HCT116 (cell line): ENCODE results near the gene PHACTR1. TPM values are rescaled to one million over a fixed set of nuclear protein-coding genes. Genes with fewer than 3 reads are reported as not detected.

Experiments used
- ATAC-seq: fragments of 200-7000 bp; cut with Tn5 transposase; 2 replicates; pipeline ENCODE4 v1.9.1; 2020; ENCODE audit warnings: mild to moderate bottlenecking, moderate library complexity
- BruUV-seq: library from RNA; stranded (reverse); fragments of 400-500 nt; replicated peaks from 2 replicates; lab custom pipeline; 2021; lab: Mats Ljungman, UMichigan
- CTCF ChIA-PET: fragments of 300-600 bp; sonication (Branson Sonifier 250); formaldehyde crosslinking; loops from one replicate; lab custom pipeline; 2021; ENCODE audit warnings: antibody characterized with exemption; lab: Charles Lee
- POLR2A ChIA-PET: fragments of 300-600, 350-600 bp; sonication (Branson Sonifier 250); formaldehyde crosslinking; loops from one replicate; lab custom pipeline; 2021; ENCODE audit warnings: antibody characterized with exemption; lab: Charles Lee
- RAD21 ChIA-PET, 2 experiments: fragments of 300-600 bp; sonication (Branson Sonifier 250); formaldehyde crosslinking; loops; one replicate each; lab custom pipeline; 2023; ENCODE audit warnings: low total read pairs in 2 of 2; ENCODE audit not compliant: uncharacterized antibody in 2 of 2, unreplicated experiment in 2 of 2, low non-redundant PET in 1 of 2; lab: Charles Lee
- DNase-seq: peaks from one replicate; pipeline ENCODE4 v3.0.0-alpha.2; 2010; ENCODE audit warnings: low read depth, low spot score
- H2AFZ ChIP-seq: fragments of 200-600 bp; shearing (Covaris generic), sonication (generic); 2 replicates; pipeline ENCODE4 v1.6.1; 2017; ENCODE audit warnings: low read depth, mixed run types, mixed read lengths, antibody characterized with exemption, low read length; ENCODE audit not compliant: poor library complexity, severe bottlenecking
- H3K27ac ChIP-seq: 2 replicates; pipeline ENCODE4 v1.5.1; 2012; ENCODE audit warnings: low read depth, low read length
- H3K27me3 ChIP-seq: fragments of 200-600 bp; sonication (generic); 2 replicates; pipeline ENCODE4 v1.6.1; 2016; ENCODE audit warnings: mixed run types, low read length, mixed read lengths; ENCODE audit not compliant: insufficient read depth
- H3K36me3 ChIP-seq, 2 experiments: fragments of 200-500 bp in 1 of 2; fragments of 200-600 bp in 1 of 2; sonication (Bioruptor generic) in 1 of 2; sonication (generic) in 1 of 2; 2 replicates each; pipeline versions ENCODE4 v1.5.1 to v1.6.1; 2014 to 2016; ENCODE audit warnings: low read length in 2 of 2, inconsistent platforms in 1 of 2, mixed read lengths in 1 of 2, mixed run types in 1 of 2; ENCODE audit not compliant: insufficient read depth in 2 of 2, control insufficient read depth in 1 of 2
- H3K4me1 ChIP-seq, 2 experiments: fragments of 200-600 bp in 1 of 2; sonication (generic) in 1 of 2; 2 replicates each; pipeline versions ENCODE4 v1.5.1 to v1.6.1; 2012 to 2017; ENCODE audit warnings: low read length in 2 of 2, inconsistent platforms in 1 of 2, mild to moderate bottlenecking in 1 of 2, mixed read lengths in 1 of 2, mixed run types in 1 of 2, moderate library complexity in 1 of 2; ENCODE audit not compliant: insufficient read depth in 2 of 2, control insufficient read depth in 1 of 2
- H3K4me2 ChIP-seq: fragments of 200-600 bp; sonication (generic); 2 replicates; pipeline ENCODE4 v1.6.1; 2017; ENCODE audit warnings: mixed run types, low read length, mixed read lengths
- H3K4me3 ChIP-seq, 2 experiments: fragments of 200-600 bp in 1 of 2; sonication (generic) in 1 of 2; replicated peaks in 1 of 2; 2 replicates each; pipeline ENCODE4 v1.5.1; 2011 to 2016; ENCODE audit warnings: low read length in 2 of 2, control low read depth in 1 of 2, low read depth in 1 of 2, mild to moderate bottlenecking in 1 of 2, mixed read lengths in 1 of 2, mixed run types in 1 of 2
- H3K79me2 ChIP-seq: fragments of 200-600 bp; sonication (generic); 2 replicates; pipeline ENCODE4 v1.6.1; 2017; ENCODE audit warnings: mild to moderate bottlenecking, mixed run types, low read length, moderate library complexity, mixed read lengths; ENCODE audit not compliant: insufficient read depth
- H3K9ac ChIP-seq: fragments of 200-600 bp; sonication (generic); 2 replicates; pipeline ENCODE4 v1.6.1; 2016; ENCODE audit warnings: low read length, mixed read lengths
- H3K9me2 ChIP-seq: fragments of 200-600 bp; sonication (generic), shearing (Covaris generic); 2 replicates; pipeline ENCODE4 v1.6.1; 2017; ENCODE audit warnings: mixed run types, mild to moderate bottlenecking, moderate library complexity; ENCODE audit not compliant: insufficient read depth
- H3K9me3 ChIP-seq, 2 experiments: fragments of 200-500 bp in 1 of 2; fragments of 200-600 bp in 1 of 2; sonication (Bioruptor generic) in 1 of 2; sonication (generic) in 1 of 2; 2 replicates each; pipeline ENCODE4 v1.6.1; 2014 to 2017; ENCODE audit warnings: low read length in 2 of 2, mixed read lengths in 2 of 2, inconsistent platforms in 1 of 2, low read depth in 1 of 2, mild to moderate bottlenecking in 1 of 2, mixed run types in 1 of 2, moderate library complexity in 1 of 2; ENCODE audit not compliant: control insufficient read depth in 1 of 2, insufficient read depth in 1 of 2
- H4K20me1 ChIP-seq: fragments of 200-600 bp; sonication (generic), shearing (Covaris generic); 2 replicates; pipeline ENCODE4 v1.6.1; 2017; ENCODE audit warnings: mixed run types, mild to moderate bottlenecking, moderate library complexity; ENCODE audit not compliant: insufficient read depth
- CBX3 ChIP-seq: IDR thresholded peaks from 2 replicates; pipeline ENCODE4 v1.6.1; 2012; ENCODE audit warnings: low read depth
- CEBPB ChIP-seq: IDR thresholded peaks from 2 replicates; pipeline ENCODE4 v1.6.1; 2012; ENCODE audit warnings: low read depth
- EGR1 ChIP-seq: IDR thresholded peaks from 2 replicates; pipeline ENCODE4 v1.6.1; 2012; ENCODE audit warnings: low read depth
- ELF1 ChIP-seq: IDR thresholded peaks from 2 replicates; pipeline ENCODE4 v1.6.1; 2012; ENCODE audit warnings: low read depth, borderline replicate concordance
- EZH2 ChIP-seq: fragments of 200-600 bp; sonication (generic); IDR thresholded peaks from 2 replicates; pipeline ENCODE4 v1.6.1; 2017; ENCODE audit warnings: antibody characterized with exemption, mixed run types
- EZH2phosphoT487 ChIP-seq: fragments of 200-600 bp; IDR thresholded peaks from 2 replicates; pipeline ENCODE4 v1.6.1; 2018; ENCODE audit warnings: antibody characterized with exemption, borderline replicate concordance
- POLR2A ChIP-seq: IDR thresholded peaks from 2 replicates; pipeline ENCODE4 v1.7.0; 2011; ENCODE audit warnings: borderline replicate concordance; ENCODE audit not compliant: insufficient read depth, insufficient read length; ENCODE audit errors: extremely low read depth
- POLR2AphosphoS5 ChIP-seq: IDR thresholded peaks from 2 replicates; pipeline ENCODE4 v1.6.1; 2011; ENCODE audit warnings: mild to moderate bottlenecking, low read depth, low read length, moderate library complexity
- RAD21 ChIP-seq: IDR thresholded peaks from 2 replicates; pipeline ENCODE4 v1.6.1; 2012; ENCODE audit warnings: low read depth, mild to moderate bottlenecking
- REST ChIP-seq: IDR thresholded peaks from 2 replicates; pipeline ENCODE4 v1.6.1; 2012; ENCODE audit warnings: low read depth
- SIN3A ChIP-seq: IDR thresholded peaks from 2 replicates; pipeline ENCODE4 v1.6.1; 2012; ENCODE audit warnings: low read depth
- SP1 ChIP-seq: IDR thresholded peaks from 2 replicates; pipeline ENCODE4 v1.6.1; 2012; ENCODE audit warnings: low read depth
- SRF ChIP-seq: IDR thresholded peaks from 2 replicates; pipeline ENCODE4 v1.6.1; 2012; ENCODE audit warnings: low read depth
- TCF7L2 ChIP-seq: IDR thresholded peaks from 2 replicates; pipeline ENCODE4 v1.7.0; 2011; ENCODE audit warnings: borderline replicate concordance, inconsistent platforms; ENCODE audit not compliant: insufficient read depth, insufficient read length; ENCODE audit errors: extremely low read depth
- YY1 ChIP-seq: IDR thresholded peaks from 2 replicates; pipeline ENCODE4 v1.6.1; 2011; ENCODE audit warnings: low read length, low read depth, moderate library complexity, mild to moderate bottlenecking; ENCODE audit not compliant: insufficient replicate concordance; ENCODE audit errors: extremely low read depth
- ZBTB33 ChIP-seq: IDR thresholded peaks from 2 replicates; pipeline ENCODE4 v1.6.1; 2011; ENCODE audit warnings: mild to moderate bottlenecking, low read length, moderate library complexity; ENCODE audit not compliant: insufficient replicate concordance; ENCODE audit errors: extremely low read depth
- intact Hi-C: fragments of 100-400 bp; cut with micrococcal nuclease; formaldehyde crosslinking; loops from 2 replicates; pipeline ENCODE4 v1.10.0; 2022
- total RNA-seq: library from RNA; stranded (reverse); gene quantifications from one replicate; pipeline ENCODE4 v1.2.1, GENCODE V29; 2021; ENCODE audit not compliant: unreplicated experiment
- TF ChIP-seq, protein P1 (sequence below): IDR thresholded peaks from 2 replicates; pipeline ENCODE4 v1.6.1; 2012

Gene PHACTR1
- total RNA-seq, 1 experiment from 2014 or later = 0.17 TPM

DNA sequence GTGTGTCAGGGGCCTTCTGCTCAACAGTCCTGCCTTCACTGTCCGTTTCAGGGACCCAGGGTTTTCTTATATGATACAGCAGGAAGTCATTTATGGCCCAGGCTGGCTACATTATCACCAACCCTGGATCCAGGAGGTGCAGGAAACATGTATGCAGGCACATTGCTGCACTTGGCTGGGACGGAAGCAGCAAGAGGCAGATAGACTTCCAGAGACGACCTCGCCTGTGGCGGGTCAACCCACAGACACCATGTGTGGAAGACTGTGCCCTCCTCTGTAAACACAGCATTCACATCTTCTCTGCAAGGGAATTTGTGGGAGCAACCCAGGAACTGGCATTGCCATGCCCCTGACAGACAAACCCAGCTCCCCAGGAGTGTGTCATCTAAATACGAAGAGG is 568.1 kb downstream of the PHACTR1 start:
- H3K27me3 ChIP-seq = no peaks in the 10 kb centered on the region
- intact Hi-C loops = no loop called here
- no peak for TF ChIP-seq EZH2
- POLR2A ChIA-PET = no interaction called here
- ATAC-seq = no peak
- RAD21 ChIA-PET = no interaction called here
- CTCF ChIA-PET = no interaction called here
- H3K27ac ChIP-seq = no peak overlapping the region
- no peaks in the 10 kb centered on the region for H3K79me2 ChIP-seq
- H2AFZ ChIP-seq = no peak overlapping the region
- H3K36me3 ChIP-seq = no peaks in the 10 kb centered on the region
- DNase-seq = no peak
- H3K4me2 ChIP-seq = no peak overlapping the region
- H3K9ac ChIP-seq = no peak overlapping the region
- H3K9me2 ChIP-seq = no peaks in the 10 kb centered on the region
- no peaks in the 10 kb centered on the region for H4K20me1 ChIP-seq
- no TSS peak for BruUV-seq
- H3K4me1 ChIP-seq = no peaks in the 10 kb centered on the region
- H3K4me3 ChIP-seq = no peak overlapping the region
- H3K9me3 ChIP-seq = peaks cover 0 to 4% of the 10 kb centered on the region in 2 experiments; a peak in 1 of 4 replicates

GRCh38 chr6:13285705-13286104 is 569.1 kb downstream of the PHACTR1 start:
- POLR2A ChIA-PET = interaction anchor here (0.5 kb wide), 1 partner anchor 298 kb away, joined by 3 read pairs; no protein-coding TSS in a partner anchor
- CTCF ChIA-PET = no interaction called here
- H3K9ac ChIP-seq = no peak overlapping the region
- H3K36me3 ChIP-seq = no peaks in the 10 kb centered on the region
- peaks cover 0 to 4% of the 10 kb centered on the region in 2 experiments; a peak in 1 of 4 replicates for H3K9me3 ChIP-seq
- no peak overlapping the region for H3K4me3 ChIP-seq
- no peaks in the 10 kb centered on the region for H3K4me1 ChIP-seq
- BruUV-seq = no TSS peak
- intact Hi-C loops = no loop called here
- RAD21 ChIA-PET = no interaction called here
- H3K4me2 ChIP-seq = no peak overlapping the region
- no peak overlapping the region for H3K27ac ChIP-seq
- no peaks in the 10 kb centered on the region for H3K79me2 ChIP-seq
- H4K20me1 ChIP-seq = no peaks in the 10 kb centered on the region
- no peak overlapping the region for H2AFZ ChIP-seq
- DNase-seq (no peak), ATAC-seq (no peak)
- H3K27me3 ChIP-seq = no peaks in the 10 kb centered on the region
- H3K9me2 ChIP-seq = no peaks in the 10 kb centered on the region
- no peak for TF ChIP-seq TCF7L2
- TF ChIP-seq SRF = no peak
- no peak for TF ChIP-seq EZH2phosphoT487
- no peak for TF ChIP-seq POLR2A
- TF ChIP-seq ZBTB33 = no peak
- TF ChIP-seq RAD21 = no peak
- TF ChIP-seq ELF1 = no peak
- no peak for TF ChIP-seq CBX3
- no peak for TF ChIP-seq SIN3A
- no peak for TF ChIP-seq EGR1
- TF ChIP-seq, protein P1, sequence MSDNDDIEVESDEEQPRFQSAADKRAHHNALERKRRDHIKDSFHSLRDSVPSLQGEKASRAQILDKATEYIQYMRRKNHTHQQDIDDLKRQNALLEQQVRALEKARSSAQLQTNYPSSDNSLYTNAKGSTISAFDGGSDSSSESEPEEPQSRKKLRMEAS = no peak
- TF ChIP-seq SP1 = no peak
- TF ChIP-seq CEBPB = no peak
- no peak for TF ChIP-seq POLR2AphosphoS5
- no peak for TF ChIP-seq YY1
- no peak for TF ChIP-seq REST
